Ovary (tissue), 3 donors: ENCODE data around the gene RNGTT.

Source experiments
- EP300 ChIP-seq: sonication (generic); formaldehyde crosslinking; IDR thresholded peaks from one replicate; pipeline ENCODE4 v1.6.1; 2017; ENCODE audit warnings: antibody characterized with exemption
- POLR2A ChIP-seq: fragments of 450-650 bp; IDR thresholded peaks from one replicate; pipeline ENCODE4 v1.6.1; 2017; ENCODE audit warnings: antibody characterized with exemption, mild to moderate bottlenecking, moderate library complexity
- TF ChIP-seq, protein P1 (sequence below), 3 donors: fragments of 450-650 bp in 2 of 3; fragments of 200-600 bp in 1 of 3; IDR thresholded peaks; one replicate each; pipeline versions ENCODE4 v1.5.1 to v1.8.0; 2016 to 2022; ENCODE audit warnings: antibody characterized with exemption in 3 of 3, mild to moderate bottlenecking in 1 of 3
- donor health status: DM: no; HTN: no; CAD: no.

DNA sequence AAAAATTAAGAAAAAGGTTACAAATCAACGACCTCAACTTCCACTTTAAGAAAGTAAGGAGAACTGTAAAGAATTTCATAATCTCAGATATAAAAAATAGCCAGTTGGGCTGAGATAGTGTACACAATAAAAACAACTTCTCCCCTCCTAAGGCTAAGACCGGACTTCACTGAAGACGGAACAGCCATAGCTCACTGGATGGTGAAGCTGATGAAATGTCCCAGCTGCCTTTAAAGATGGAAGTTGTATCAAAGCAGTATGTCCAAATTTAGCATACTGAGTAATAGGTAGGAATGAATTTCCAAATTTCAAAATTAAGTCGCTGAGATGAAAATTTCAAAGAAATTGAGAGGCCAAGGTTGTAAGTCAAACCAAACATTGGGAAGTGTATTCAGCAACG, 153.3 kb downstream of the RNGTT start:
- TF ChIP-seq, protein P1, sequence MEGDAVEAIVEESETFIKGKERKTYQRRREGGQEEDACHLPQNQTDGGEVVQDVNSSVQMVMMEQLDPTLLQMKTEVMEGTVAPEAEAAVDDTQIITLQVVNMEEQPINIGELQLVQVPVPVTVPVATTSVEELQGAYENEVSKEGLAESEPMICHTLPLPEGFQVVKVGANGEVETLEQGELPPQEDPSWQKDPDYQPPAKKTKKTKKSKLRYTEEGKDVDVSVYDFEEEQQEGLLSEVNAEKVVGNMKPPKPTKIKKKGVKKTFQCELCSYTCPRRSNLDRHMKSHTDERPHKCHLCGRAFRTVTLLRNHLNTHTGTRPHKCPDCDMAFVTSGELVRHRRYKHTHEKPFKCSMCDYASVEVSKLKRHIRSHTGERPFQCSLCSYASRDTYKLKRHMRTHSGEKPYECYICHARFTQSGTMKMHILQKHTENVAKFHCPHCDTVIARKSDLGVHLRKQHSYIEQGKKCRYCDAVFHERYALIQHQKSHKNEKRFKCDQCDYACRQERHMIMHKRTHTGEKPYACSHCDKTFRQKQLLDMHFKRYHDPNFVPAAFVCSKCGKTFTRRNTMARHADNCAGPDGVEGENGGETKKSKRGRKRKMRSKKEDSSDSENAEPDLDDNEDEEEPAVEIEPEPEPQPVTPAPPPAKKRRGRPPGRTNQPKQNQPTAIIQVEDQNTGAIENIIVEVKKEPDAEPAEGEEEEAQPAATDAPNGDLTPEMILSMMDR (IDR thresholded peaks at IDR 0.05) = no peak
- no peak for TF ChIP-seq POLR2A
- TF ChIP-seq EP300 = no peak
